Stimulated activated CD4-positive, alpha-beta T cell treated with anti-CD3 and anti-CD28 coated beads, Interleukin-1b, Interleukin-23, amount 100 ng/mL, for 48 hours (primary cell): ENCODE measurements around the gene DNPEP.
"Not testable (repeated sequence)": the region's sequence is repeated elsewhere in the genome, so short reads cannot be mapped to it uniquely, and the experiment has no call there.

Experiments
- DNase-seq: peaks from one replicate; pipeline ENCODE4 v3.0.0-alpha.2; 2020

The DNPEP gene

DNA sequence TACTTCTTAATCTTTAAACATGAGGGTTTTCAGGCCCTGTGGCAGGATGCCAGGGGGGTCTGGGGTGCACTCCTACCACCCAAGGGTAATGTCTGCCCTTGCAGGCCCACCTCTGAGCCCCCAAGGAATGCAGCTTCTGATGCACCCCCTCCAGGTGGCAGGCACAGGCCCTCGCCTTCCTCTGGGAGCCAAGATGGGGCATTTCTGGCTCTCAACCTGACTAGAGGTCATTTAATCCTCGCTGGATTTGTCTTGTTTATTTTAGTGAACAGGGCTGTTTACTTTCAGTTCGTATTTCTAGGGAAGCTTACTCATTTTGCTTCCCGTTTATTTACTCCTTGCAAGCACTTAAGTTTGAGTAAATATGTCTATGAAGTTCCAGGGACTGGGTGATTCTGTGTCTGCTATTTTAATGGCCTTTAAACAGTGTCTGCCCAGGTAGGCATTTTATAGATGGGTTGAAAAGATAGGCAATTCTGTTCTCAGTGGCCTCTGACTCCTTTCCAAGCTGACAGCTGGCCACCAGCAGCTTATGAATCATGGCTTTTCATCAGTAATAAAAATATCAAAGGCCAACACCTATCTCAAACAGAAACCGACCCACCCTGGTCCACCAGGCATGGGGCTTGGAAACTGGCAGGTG lies 11.1 kb upstream of the DNPEP start:
- DNase-seq = no peak

DNA sequence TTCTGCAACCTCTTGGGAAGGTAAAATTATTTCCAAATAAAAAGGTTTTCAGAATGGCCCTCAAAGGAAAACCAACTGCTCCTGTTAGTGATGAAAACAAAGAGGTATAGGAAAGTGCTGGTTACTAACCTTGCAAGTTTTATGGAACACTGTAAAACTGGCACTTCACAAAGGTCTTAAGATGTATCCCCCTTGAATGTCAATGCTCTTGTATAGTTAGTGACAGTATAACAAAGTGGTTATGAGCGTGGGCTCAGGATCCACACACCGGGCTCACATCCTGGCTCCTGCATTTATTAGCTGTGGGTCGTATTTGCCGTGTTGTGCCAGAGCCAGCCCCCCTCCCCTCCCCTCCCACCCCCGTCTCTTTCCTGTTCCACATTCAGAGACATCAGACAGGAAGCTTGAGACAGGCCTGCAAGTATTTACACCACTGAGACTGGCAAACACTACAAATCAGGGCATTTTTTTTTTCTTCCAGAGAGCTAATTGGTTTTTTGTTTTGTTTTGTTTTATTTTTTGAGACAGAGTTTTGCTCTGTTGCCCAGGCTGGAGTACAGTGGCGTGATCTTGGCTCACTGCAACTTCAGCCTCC lies 9.2 kb upstream of the DNPEP start:
- no peak for DNase-seq

DNA sequence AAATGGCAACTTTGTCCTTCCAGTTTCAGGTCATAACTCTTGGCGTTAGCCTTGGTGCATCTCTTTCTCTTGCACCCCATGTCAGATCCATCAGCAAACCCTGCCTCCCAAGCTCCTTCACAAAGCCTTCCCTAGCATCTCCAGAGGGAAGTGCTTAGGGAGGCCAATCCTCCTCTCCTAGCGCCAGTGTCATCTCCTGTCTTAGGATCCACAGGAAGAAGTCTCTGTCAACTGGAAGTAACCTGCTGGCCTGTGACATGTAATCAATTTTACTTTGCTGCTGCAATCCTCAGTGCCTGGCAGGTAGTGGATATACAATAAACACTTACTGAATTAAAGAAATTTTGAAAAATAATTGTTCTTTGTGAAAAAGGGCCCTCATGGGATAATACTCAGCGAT lies 7.9 kb upstream of the DNPEP start:
- no peak for DNase-seq

DNA sequence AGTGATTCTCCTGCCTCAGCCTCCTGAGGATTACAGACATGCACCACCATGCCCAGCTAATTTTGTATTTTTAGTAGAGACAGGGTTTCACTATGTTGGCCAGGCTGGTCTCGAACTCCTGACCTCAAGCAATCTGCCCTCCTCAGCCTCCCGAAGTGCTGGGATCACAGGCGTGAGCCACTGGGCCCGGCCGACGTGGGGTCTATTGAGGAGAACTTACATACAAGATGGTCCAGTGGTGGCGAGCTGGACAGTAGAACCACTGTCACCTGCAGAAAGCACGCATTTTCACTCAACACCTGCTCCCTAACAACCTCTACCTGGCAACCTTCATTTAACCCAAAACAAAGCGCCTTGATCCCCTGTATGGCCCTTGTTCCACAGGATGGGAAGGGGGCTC lies 7.3 kb upstream of the DNPEP start:
- not testable (repeated sequence) for DNase-seq

DNA sequence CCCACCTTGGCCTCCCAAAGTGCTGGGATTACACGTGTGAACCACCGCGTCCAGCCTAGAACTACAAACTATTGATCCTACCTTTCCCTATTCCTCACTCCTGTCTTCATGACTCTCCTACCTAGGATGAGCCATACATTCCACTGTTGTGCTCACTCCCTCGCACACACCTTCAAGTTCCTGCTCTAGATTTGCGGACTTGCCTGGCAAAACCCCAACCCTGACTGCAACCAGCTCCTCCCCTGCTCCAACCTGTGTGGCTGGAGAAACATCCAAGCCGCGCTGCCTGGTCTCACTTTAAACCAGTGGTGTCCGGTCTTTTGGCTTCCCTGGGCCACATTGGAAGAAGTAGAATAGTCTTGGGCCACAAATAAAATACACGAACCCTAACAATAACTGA lies 5.0 kb upstream of the DNPEP start:
- no peak for DNase-seq

DNA sequence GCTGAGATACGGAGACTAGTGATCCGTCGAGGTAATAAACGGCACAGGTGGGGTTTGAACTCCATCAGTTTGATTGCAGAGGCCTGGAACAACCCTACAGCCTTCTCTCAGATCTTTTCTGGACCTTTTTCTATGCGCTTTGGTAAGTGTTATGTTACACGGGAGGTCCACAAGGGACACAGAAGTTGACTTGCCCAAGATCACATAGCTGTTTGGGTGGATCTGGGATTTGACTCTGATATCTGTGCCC lies 1.1 kb upstream of the DNPEP start:
- no peak for DNase-seq

DNA sequence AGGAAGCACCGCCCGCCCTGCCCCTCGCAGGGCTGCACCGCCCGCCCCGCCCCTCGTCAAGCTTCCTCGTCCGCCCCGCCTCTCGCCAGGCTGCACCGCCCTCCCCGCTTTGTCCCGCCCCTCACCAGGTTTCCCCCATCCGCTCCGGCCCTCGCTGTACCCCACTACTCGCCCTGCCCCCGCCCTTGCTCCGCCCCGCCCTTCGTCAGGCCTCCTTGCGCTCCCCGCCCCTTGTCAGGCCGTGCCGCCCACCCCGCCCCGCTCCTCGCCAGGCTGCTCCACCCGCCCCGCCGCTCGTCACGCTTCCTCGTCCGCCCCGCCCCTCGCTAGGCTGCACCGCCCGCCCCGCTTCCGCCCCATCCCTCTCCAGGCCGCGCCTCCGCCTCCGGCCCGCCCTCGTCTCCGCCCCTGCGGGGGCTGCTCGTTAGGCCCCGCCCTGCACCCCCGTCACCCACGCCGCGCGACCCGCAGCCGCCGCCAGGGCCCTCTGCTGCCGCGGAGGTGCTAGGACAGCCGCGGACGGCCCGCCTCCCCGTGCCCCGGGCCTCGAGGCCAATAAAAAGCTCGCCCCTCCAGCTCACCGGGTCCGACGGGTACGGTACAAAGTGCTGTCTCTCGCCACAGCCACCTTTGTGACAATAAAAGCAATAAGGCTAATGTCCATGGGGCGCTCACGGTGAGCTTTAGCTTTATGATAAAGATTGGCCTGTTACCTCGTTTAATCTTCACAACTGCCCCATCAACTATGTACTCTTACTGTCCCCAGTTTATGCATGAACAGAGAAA lies 602 bp upstream of the DNPEP start:
- peak; percentile 98 for DNase-seq

DNA sequence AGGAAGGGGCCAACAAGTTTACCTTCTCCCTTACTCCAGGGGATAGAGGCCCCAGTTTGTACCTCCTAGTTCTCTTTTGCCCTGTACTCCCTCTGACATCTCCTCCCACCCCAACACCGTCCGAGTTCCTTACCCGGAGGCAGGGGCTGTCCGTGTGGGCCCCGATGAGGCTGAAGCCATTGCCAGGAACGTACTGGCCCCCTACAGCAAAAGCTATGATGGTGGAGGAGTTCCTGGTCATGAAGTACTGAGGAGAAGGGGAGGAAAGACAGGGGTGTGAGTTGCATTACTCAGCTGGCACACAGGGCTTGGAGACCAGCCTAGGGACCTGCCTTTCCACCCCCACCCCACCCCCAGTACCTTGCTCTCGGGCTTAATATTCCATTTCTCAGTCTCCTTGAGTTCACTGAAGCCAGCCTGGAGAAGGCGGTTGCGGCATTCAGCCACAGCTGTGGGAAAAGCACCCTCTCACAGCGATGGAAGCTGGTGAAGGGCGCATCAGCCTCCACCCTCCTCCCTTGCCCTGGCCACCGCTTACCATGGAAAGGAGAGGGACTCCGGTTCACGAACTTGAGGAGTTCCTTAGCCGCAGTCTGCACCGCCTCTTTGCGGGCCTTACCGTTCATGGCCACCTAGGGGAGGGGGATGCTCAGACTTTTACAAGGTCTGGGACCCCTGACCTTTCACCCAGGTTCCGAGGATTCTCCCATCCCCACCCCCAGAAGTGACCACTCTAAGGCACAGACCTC lies 1.0 kb downstream of the DNPEP start:
- DNase-seq = peak; percentile 8

DNA sequence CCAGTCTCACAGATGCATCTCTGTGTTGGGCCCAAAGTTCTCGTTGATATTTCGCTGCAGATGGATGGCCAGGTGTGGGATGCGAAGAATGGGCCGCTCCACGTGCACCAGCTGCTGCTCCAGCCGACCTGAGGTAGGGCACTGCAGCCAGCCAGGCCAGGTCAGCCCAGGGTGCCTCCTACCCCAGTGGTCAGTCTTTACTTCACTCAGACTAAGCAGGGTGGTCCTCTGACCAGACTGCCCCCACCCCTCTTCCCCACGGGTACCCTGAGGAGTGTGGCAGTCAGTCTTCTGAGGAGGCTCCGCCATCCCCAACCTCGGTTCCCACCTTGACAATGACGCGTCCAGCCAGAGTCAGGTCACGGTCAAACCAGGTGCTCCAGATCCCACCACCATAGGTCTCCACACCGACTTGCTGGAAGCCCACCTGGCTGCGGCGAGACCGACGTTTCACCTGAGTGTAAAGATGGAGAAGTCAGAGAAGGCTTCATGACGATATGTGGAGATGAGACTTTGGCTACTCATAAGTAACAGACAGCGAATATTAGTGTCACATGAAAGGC lies 1.7 kb downstream of the DNPEP start:
- no peak for DNase-seq

DNA sequence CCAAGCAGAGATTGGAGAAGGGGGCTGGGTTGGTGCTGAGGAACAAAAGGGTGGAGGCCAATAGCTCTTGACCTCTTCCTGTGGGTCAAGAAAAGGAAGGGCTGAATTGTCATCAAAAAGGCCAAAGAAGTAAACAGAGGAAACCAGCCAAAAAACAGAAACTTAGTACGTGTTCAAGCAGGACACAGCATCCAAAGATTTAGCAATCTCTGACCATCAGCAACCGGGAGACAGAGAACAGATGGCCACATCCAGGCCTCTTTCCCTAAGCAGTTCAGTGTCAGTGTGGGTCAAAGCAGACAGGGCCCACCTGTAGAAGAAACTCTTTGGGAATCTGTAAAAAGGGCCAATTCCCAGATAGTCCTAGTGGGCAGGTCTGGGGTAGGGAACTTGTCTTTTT lies 2.9 kb downstream of the DNPEP start:
- no peak for DNase-seq

DNA sequence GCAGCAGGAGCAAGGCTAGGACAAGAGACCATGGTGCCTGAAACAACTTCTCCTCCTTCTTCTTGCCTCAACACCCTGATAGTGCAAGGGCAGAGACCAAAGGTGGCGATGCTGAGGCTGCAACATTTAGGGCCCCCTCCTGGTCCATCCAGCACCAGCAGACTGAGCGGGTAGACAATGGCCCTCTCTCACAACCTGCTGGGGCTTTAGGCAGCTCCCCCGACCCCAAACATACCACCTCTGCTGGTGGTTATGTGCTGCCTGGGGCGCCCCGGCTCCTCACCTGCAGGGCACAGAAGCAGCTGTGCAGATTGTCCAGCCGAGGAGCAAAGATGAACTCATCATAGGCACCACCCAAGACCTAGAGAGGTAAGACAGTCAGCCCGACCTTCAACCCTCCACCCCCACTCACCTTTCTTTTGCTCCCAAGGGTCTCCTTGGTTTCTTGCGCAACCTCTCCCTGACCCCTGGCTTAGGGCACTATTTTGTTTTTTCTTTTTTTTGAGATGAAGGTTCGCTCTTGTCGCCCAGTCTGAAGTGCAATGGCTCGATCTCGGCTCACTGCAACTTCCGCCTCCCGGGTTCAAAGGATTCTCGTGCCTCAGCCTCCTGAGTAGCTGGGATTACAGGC lies 3.5 kb downstream of the DNPEP start:
- DNase-seq = no peak

DNA sequence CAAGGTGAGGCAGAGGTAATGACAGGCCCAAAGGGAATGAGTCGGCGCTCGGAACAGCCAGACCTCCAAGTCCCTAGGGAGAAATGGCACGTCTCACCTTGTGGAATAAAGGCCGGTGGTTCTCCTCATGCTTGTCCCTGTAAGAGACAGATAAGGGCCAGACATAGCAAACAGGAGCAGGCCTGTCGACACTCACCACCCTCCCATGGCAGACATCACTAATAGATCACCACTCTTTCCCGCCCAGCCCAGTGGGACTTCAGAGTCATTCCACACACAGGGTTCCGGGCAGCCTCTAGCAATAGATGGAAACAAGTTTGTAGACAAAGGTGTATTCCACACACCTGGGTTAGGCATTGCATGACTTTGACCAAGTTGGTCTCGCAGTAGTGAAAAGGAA lies 6.3 kb downstream of the DNPEP start:
- DNase-seq = no peak

DNA sequence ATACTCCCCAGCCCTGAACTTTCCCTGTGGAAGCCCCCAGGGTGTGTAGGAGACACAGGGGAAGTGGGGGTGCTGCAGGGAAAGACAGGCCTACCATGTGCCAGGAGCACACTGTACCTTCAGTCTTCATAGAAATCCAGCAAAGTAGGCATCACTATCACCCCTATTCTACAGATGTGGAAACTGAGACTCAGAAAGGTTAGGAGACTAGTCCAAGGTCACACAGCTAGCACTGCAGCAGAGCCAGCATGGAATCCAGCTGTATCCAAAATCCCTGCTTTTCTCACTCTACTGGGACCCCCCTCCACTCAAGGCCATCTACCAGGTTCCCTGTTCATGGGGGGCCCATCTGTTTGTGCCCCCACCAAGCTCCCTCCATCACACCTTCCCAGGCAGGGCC lies 6.8 kb downstream of the DNPEP start:
- no peak for DNase-seq

DNA sequence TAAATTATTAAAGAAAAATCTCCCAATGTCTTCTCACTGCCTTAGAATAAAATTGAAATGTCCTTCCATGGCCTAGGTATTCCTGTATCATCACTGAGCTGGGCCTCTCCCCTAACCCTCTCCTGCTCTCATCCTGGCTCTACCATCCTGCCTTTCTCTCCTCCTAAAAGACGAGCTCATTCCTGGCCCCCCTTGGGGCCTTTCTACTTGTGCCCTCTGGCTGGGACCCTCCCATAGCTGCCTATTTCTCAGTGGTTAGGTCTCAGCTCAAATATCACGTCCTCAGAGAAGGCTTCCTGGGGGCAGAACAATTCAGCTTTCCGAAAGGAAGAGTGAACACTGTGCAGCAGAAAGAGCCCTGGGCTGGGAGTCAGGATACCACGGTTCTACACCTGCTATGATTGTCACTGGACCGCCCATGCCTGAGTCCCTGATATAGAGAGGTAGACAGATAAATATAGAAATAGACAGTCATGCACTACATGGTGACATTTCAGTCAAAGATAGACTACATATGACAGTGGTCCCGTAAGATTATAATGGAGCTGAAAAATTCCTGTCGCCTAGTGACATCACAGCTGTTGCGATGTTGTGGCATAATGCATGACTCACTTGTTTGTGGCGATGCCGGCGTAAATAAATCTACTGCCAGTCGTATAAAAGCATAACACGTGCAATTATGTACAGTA lies 9.4 kb downstream of the DNPEP start:
- DNase-seq = no peak

DNA sequence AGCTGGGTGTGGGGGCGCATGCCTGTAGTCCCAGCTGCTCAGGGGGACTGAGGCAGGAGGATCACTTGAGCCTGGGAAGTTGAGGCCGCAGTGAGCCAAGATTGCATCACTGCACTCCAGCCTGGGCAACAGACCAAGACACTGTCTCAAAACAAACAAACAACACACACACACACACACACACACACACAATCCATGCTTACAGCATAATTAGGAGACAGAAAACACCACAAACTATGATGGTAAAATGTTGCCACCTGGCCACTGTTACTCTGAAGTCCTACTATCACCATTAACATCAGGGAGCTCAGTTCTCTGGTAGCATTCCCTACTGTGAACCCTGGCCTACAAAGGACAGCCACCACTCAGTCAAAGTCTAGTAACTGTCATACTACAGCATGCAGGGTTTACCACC lies 18.3 kb downstream of the DNPEP start:
- no peak for DNase-seq

DNA sequence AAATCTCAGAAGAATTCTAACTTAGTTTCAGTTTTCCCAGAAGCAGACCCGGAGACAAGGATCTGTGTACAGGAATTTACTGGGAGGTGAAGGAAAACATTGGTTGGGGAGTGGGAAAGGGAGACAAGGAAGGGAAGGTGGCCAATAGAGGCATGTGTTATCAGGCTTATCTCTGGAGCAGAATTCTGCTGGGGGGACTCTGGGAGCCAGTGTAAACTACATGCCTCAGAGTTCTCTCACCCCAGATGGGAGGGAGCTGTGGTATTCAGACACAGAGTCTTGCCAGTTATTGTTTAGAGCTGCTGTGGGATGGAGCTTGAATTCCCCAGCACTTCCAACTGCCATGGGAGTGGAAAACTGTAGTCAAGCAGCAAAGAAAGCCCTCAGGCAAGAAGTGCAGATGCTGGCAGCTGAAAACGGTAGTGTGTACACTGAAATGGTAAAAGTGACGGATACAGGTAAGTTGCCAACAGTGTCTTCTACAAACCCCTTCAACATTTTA lies 19.0 kb downstream of the DNPEP start:
- no peak for DNase-seq

DNA sequence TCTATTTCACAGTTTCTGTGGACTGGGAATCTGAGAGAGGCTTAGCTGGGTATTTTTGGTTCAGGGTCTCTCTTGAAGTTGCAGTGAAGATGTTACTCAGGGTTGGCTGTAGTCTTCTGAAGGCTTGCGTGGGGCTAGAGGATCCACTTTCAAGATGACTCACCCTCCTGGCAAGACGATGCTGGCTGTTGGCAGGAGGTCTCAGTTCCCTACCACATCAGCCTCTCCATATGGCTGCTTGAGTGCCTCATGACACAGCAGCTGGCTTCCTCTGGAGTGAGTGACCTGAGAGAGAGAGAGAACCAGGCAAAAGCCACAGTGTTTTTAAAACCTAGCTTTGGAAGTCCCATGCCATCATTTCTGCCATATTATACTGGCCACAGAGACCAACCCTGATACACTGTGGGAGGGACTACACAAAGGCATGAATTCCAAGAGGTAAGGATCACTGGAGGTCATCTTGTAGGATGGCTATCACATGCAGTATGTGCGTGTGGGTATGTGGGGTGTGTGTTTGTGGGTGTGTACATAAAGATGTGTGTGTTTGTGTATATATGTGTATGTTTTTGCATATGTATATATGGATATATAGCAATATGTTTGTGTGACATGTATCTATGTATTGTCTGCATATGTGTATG lies 25.1 kb downstream of the DNPEP start:
- peak; percentile 23 for DNase-seq

DNA sequence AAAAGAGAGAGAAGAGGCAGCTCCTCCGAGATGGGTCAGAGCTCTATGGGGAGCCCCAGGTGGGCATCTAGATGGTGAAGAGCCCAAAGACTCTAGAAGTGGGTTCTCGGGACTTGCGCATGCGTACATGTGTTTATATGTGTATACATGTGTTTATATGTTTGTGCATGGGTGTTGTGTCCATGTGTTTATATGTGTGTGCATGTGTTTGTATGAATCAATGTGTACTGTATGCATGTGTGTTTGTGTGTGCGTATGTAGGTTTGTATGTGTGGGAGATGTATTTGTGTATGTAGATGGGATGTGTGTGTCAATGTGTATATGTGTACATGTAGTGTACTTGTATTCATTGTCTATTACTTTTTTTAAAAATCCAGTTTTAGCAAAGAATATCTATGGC lies 25.6 kb downstream of the DNPEP start:
- no peak for DNase-seq

DNA sequence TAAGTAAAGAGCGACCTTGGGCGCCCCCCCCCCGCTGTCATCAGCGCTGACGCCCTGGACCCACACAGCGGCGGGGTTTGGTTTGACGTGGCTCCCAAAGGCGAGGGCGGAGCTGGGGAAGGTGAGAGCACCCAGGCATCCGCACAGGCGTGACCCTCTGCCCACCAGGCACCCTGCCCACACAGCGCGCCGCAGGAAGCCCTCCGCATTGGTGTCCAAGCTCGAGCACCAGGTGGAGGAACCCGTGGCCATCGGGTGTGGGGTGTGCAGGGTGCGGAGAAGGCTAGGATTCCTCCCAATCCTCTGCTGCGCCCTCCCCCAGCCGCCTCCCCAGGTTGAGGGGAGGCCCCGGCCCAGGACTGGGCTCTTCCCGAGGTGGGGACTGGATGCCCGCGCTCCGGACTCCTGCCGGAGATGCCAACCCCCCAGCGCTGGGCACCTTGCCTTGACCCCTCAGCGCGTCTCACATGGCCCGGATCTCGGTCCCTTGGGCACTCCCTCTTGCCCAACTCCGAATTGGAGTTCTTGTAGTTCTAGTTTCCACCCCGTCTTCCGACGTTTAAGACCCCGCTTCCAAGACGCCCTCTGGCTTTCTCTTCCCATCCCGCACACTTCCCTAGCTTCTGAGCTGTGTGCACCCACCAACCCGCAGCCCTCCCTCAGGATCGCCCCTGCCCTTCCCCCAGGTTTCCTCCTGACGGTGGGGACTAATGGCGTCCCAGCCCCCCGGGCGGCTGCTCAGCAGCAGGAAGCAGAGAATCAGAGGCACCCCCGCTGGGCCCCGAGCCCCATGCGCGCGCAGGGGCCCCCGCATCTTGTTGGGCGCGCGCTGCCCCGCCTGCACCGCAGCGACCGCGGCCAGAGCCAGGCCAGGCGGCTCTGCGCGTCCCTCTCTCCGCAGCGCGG lies 29.3 kb downstream of the DNPEP start:
- DNase-seq = peak; percentile 16

DNA sequence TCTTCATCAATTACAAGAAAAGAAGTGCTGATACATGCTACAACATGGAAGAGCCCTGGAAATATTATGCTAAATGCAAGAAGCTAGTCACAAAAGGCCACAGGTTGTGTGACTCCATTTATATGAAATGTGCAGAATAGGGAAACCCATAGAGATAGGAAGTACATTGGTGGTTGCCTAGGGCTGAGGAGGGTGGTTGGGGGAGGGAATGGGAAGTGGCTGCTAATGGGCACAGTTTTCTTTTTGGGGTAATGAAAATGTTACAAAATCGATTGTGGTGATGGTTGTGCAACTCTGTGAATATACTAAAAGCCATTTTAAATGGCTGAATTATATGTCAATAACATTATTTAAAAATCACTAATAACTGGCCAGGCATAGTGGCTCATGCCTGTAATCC lies 30.9 kb downstream of the DNPEP start:
- no peak for DNase-seq

DNA sequence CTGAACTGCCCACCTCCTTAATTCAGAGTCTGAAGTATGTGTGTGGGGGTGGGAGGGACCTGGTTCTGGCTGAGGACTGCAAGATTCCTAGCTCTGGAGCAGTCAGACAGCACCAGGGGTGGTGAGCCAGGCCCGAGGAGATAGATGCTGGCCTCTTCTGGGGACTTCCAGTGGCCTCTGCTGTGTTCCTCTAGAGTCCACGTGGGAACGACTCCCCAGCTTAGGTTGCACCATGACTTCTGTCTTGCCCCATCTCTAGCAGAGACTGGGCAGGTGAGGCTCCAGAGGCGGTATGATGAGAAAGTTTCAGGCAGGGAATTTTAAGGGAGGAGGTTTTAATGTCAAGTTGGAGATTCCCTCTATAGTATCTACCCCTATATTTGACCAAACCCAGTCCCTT lies 33.1 kb downstream of the DNPEP start:
- DNase-seq = no peak
